ENCODE measurements around the gene GREM2.

- TF ChIP-seq POLR2A (IDR thresholded peaks at IDR 0.05; ENCODE audit: extremely low read depth, insufficient read length) = no peak
- TF ChIP-seq, protein P1, sequence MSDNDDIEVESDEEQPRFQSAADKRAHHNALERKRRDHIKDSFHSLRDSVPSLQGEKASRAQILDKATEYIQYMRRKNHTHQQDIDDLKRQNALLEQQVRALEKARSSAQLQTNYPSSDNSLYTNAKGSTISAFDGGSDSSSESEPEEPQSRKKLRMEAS (IDR thresholded peaks at IDR 0.05; ENCODE audit: low read depth, low read length) = no peak
- TF ChIP-seq, protein P2, sequence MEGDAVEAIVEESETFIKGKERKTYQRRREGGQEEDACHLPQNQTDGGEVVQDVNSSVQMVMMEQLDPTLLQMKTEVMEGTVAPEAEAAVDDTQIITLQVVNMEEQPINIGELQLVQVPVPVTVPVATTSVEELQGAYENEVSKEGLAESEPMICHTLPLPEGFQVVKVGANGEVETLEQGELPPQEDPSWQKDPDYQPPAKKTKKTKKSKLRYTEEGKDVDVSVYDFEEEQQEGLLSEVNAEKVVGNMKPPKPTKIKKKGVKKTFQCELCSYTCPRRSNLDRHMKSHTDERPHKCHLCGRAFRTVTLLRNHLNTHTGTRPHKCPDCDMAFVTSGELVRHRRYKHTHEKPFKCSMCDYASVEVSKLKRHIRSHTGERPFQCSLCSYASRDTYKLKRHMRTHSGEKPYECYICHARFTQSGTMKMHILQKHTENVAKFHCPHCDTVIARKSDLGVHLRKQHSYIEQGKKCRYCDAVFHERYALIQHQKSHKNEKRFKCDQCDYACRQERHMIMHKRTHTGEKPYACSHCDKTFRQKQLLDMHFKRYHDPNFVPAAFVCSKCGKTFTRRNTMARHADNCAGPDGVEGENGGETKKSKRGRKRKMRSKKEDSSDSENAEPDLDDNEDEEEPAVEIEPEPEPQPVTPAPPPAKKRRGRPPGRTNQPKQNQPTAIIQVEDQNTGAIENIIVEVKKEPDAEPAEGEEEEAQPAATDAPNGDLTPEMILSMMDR (IDR thresholded peaks at IDR 0.05; ENCODE audit: low read depth, low read length) = no peak
- no peak for TF ChIP-seq MYC (IDR thresholded peaks at IDR 0.05; ENCODE audit: low read depth, low read length)
Measured at GRCh38 chr1:240649733-240650721, 38.1 kb upstream of the GREM2 start.
